Activated T-helper 17 cell treated with anti-CD3 and anti-CD28 coated beads, Interleukin-2, amount 50 U/mL, for 72 hours (primary cell): ENCODE results near the gene RHOD. TPM values are rescaled to one million over a fixed set of nuclear protein-coding genes. Genes with fewer than 3 reads are reported as not detected.

Experiments used
- ATAC-seq: fragments of 150-1000 bp; cut with Tn5 transposase; replicated peaks from 2 replicates; pipeline ENCODE4 v1.10.0; 2021; ENCODE audit warnings: mild to moderate bottlenecking, moderate library complexity
- H3K27ac Mint-ChIP-seq: one replicate; pipeline ENCODE4 v1.8.0; 2022; ENCODE audit warnings: mixed read lengths
- H3K27me3 Mint-ChIP-seq: one replicate; pipeline ENCODE4 v1.8.0; 2022; ENCODE audit warnings: mixed read lengths
- H3K36me3 Mint-ChIP-seq: one replicate; pipeline ENCODE4 v1.8.0; 2022; ENCODE audit warnings: low read depth, mild to moderate bottlenecking, mixed read lengths
- H3K4me1 Mint-ChIP-seq: one replicate; pipeline ENCODE4 v1.8.0; 2022; ENCODE audit warnings: mixed read lengths
- H3K4me3 Mint-ChIP-seq: one replicate; pipeline ENCODE4 v1.8.0; 2022; ENCODE audit warnings: mild to moderate bottlenecking, mixed read lengths
- H3K9me3 Mint-ChIP-seq: one replicate; pipeline ENCODE4 v1.8.0; 2022; ENCODE audit warnings: mixed read lengths
- total RNA-seq, 2 donors: library from RNA; stranded (reverse); gene quantifications; one replicate each; pipeline ENCODE4 v1.2.3, GENCODE V29; 2022

The RHOD gene
- total RNA-seq, 2 donors from 2014 or later = 0.22 to 1.2 TPM

GRCh38 chr11:67025750-67026149 lies 30.9 kb upstream of the RHOD start:
- no peak for ATAC-seq
- Mint-ChIP-seq H3K36me3 (no peaks in the 10 kb centered on the region), H3K27ac (no peak overlapping the region), H3K4me3 (no peak overlapping the region), H3K9me3 (no peaks in the 10 kb centered on the region), H3K27me3 (peaks cover 15% of the 10 kb centered on the region), H3K4me1 (peaks cover 20% of the 10 kb centered on the region)

GRCh38 chr11:67026941-67027340 lies 29.7 kb upstream of the RHOD start:
- H3K4me1 Mint-ChIP-seq = peaks cover 16% of the 10 kb centered on the region
- H3K27me3 Mint-ChIP-seq = peaks cover 21% of the 10 kb centered on the region
- H3K36me3 Mint-ChIP-seq = no peaks in the 10 kb centered on the region
- ATAC-seq = no peak
- H3K27ac Mint-ChIP-seq = no peak overlapping the region
- no peak overlapping the region for H3K4me3 Mint-ChIP-seq
- no peaks in the 10 kb centered on the region for H3K9me3 Mint-ChIP-seq

- ATAC-seq = no peak
- peaks cover 21% of the 10 kb centered on the region for H3K27me3 Mint-ChIP-seq
- no peaks in the 10 kb centered on the region for H3K36me3 Mint-ChIP-seq
- H3K4me3 Mint-ChIP-seq = no peak overlapping the region
- no peaks in the 10 kb centered on the region for H3K9me3 Mint-ChIP-seq
- no peak overlapping the region for H3K27ac Mint-ChIP-seq
- peaks cover 16% of the 10 kb centered on the region for H3K4me1 Mint-ChIP-seq
These were observed 29.1 kb upstream of the RHOD start for GRCh38 chr11:67027483-67027930.

GRCh38 chr11:67027943-67028542 lies 28.6 kb upstream of the RHOD start:
- Mint-ChIP-seq H3K27ac (no peak overlapping the region), H3K9me3 (no peaks in the 10 kb centered on the region), H3K4me1 (peaks cover 16% of the 10 kb centered on the region), H3K36me3 (no peaks in the 10 kb centered on the region), H3K4me3 (no peak overlapping the region), H3K27me3 (peaks cover 20% of the 10 kb centered on the region)
- ATAC-seq = no peak

GRCh38 chr11:67029146-67029545 lies 27.5 kb upstream of the RHOD start:
- Mint-ChIP-seq H3K9me3 (no peaks in the 10 kb centered on the region), H3K36me3 (no peaks in the 10 kb centered on the region), H3K4me3 (no peak overlapping the region), H3K27ac (no peak overlapping the region), H3K27me3 (peaks cover 21% of the 10 kb centered on the region), H3K4me1 (peaks cover 11% of the 10 kb centered on the region)
- ATAC-seq = no peak

GRCh38 chr11:67030976-67031375 lies 25.7 kb upstream of the RHOD start:
- Mint-ChIP-seq H3K27ac (no peak overlapping the region), H3K27me3 (peaks cover 16% of the 10 kb centered on the region), H3K9me3 (no peaks in the 10 kb centered on the region), H3K4me1 (no peaks in the 10 kb centered on the region), H3K4me3 (no peak overlapping the region), H3K36me3 (no peaks in the 10 kb centered on the region)
- ATAC-seq = no peak

GRCh38 chr11:67031791-67032561 lies 24.7 kb upstream of the RHOD start:
- Mint-ChIP-seq H3K36me3 (no peaks in the 10 kb centered on the region), H3K27me3 (peaks cover 16% of the 10 kb centered on the region), H3K4me1 (no peaks in the 10 kb centered on the region), H3K27ac (no peak overlapping the region), H3K4me3 (no peak overlapping the region), H3K9me3 (no peaks in the 10 kb centered on the region)
- no peak for ATAC-seq

GRCh38 chr11:67032830-67033551 lies 23.7 kb upstream of the RHOD start:
- H3K27ac Mint-ChIP-seq = no peak overlapping the region
- no peaks in the 10 kb centered on the region for H3K36me3 Mint-ChIP-seq
- H3K4me1 Mint-ChIP-seq = no peaks in the 10 kb centered on the region
- ATAC-seq = no peak
- H3K4me3 Mint-ChIP-seq = no peak overlapping the region
- peaks cover 16% of the 10 kb centered on the region for H3K27me3 Mint-ChIP-seq
- no peaks in the 10 kb centered on the region for H3K9me3 Mint-ChIP-seq

GRCh38 chr11:67033661-67034166 lies 22.9 kb upstream of the RHOD start:
- Mint-ChIP-seq H3K27ac (no peak overlapping the region), H3K4me1 (no peaks in the 10 kb centered on the region), H3K27me3 (peaks cover 16% of the 10 kb centered on the region), H3K36me3 (no peaks in the 10 kb centered on the region), H3K9me3 (no peaks in the 10 kb centered on the region), H3K4me3 (no peak overlapping the region)
- ATAC-seq = no peak

GRCh38 chr11:67034350-67034749 lies 22.3 kb upstream of the RHOD start:
- Mint-ChIP-seq H3K27ac (no peak overlapping the region), H3K4me3 (no peak overlapping the region), H3K4me1 (no peaks in the 10 kb centered on the region), H3K27me3 (peaks cover 16% of the 10 kb centered on the region), H3K36me3 (no peaks in the 10 kb centered on the region), H3K9me3 (no peaks in the 10 kb centered on the region)
- no peak for ATAC-seq

GRCh38 chr11:67040147-67040546 lies 16.5 kb upstream of the RHOD start:
- H3K27me3 Mint-ChIP-seq = peaks cover 7% of the 10 kb centered on the region
- H3K36me3 Mint-ChIP-seq = no peaks in the 10 kb centered on the region
- no peaks in the 10 kb centered on the region for H3K9me3 Mint-ChIP-seq
- H3K4me1 Mint-ChIP-seq = no peaks in the 10 kb centered on the region
- no peak for ATAC-seq
- H3K27ac Mint-ChIP-seq = no peak overlapping the region
- no peak overlapping the region for H3K4me3 Mint-ChIP-seq

- Mint-ChIP-seq H3K4me3 (no peak overlapping the region), H3K27ac (no peak overlapping the region), H3K9me3 (no peaks in the 10 kb centered on the region), H3K36me3 (no peaks in the 10 kb centered on the region), H3K27me3 (peaks cover 7% of the 10 kb centered on the region), H3K4me1 (no peaks in the 10 kb centered on the region)
- ATAC-seq = no peak
These were observed 15.0 kb upstream of the RHOD start for GRCh38 chr11:67041602-67042001.

GRCh38 chr11:67043572-67044349 lies 12.9 kb upstream of the RHOD start:
- H3K9me3 Mint-ChIP-seq = no peaks in the 10 kb centered on the region
- H3K27ac Mint-ChIP-seq = no peak overlapping the region
- ATAC-seq = no peak
- H3K36me3 Mint-ChIP-seq = no peaks in the 10 kb centered on the region
- H3K27me3 Mint-ChIP-seq = peaks cover 7% of the 10 kb centered on the region
- H3K4me3 Mint-ChIP-seq = no peak overlapping the region
- no peaks in the 10 kb centered on the region for H3K4me1 Mint-ChIP-seq

- Mint-ChIP-seq H3K9me3 (no peaks in the 10 kb centered on the region), H3K36me3 (no peaks in the 10 kb centered on the region), H3K27ac (no peak overlapping the region), H3K4me1 (no peaks in the 10 kb centered on the region), H3K4me3 (no peak overlapping the region), H3K27me3 (peaks cover 7% of the 10 kb centered on the region)
- no peak for ATAC-seq
These were observed 12.2 kb upstream of the RHOD start for GRCh38 chr11:67044496-67044895.
